IMR-90 (cell line): ENCODE measurements around the gene CGB5. TPM values are rescaled to one million over a fixed set of nuclear protein-coding genes. Genes with fewer than 3 reads are reported as not detected.

ENCODE experiments used
- ATAC-seq: fragments of 200-7000 bp; cut with Tn5 transposase; 2 replicates; pipeline ENCODE4 v1.9.1; 2020; ENCODE audit warnings: low read depth, mild to moderate bottlenecking, moderate library complexity
- BruUV-seq: library from RNA; stranded (reverse); fragments of 400-500 nt; replicated peaks from 2 replicates; lab custom pipeline; 2021; lab: Mats Ljungman, UMichigan
- CTCF ChIA-PET: fragments of 300-600 bp; formaldehyde crosslinking; extraction: SDS; loops from one replicate; lab custom pipeline; 2021; ENCODE audit warnings: antibody characterized with exemption; lab: Yijun Ruan, JAX
- POLR2A ChIA-PET: fragments of 300-600 bp; sonication (Branson Sonifier 250); formaldehyde crosslinking; loops from one replicate; lab custom pipeline; 2022; ENCODE audit warnings: antibody characterized with exemption; ENCODE audit not compliant: unreplicated experiment; lab: Charles Lee
- DNase-seq: peaks from one replicate; pipeline ENCODE4 v3.0.0; 2013
- H2AFZ ChIP-seq: replicated peaks from 2 replicates; pipeline ENCODE3; 2013; ENCODE audit warnings: low read length, mild to moderate bottlenecking; ENCODE audit not compliant: poor library complexity
- H2AK5ac ChIP-seq: 2 replicates; pipeline ENCODE4 v1.6.1; 2013; ENCODE audit warnings: low read depth, low read length, inconsistent platforms
- H2AK9ac ChIP-seq: replicated peaks from 2 replicates; pipeline ENCODE3; 2013; ENCODE audit warnings: mild to moderate bottlenecking, low read depth, low read length, moderate library complexity; ENCODE audit not compliant: poor library complexity
- H2BK120ac ChIP-seq: 2 replicates; pipeline ENCODE4 v1.6.1; 2013; ENCODE audit warnings: low read depth, low read length, inconsistent platforms
- H2BK15ac ChIP-seq: 3 replicates; pipeline ENCODE4 v1.6.1; 2013; ENCODE audit warnings: low read depth, low read length, inconsistent platforms
- H2BK20ac ChIP-seq: 2 replicates; pipeline ENCODE4 v1.6.1; 2013; ENCODE audit warnings: low read depth, mild to moderate bottlenecking, inconsistent platforms, low read length, moderate library complexity
- H2BK5ac ChIP-seq: 2 replicates; pipeline ENCODE4 v1.6.1; 2013; ENCODE audit warnings: mild to moderate bottlenecking, low read depth, low read length, inconsistent platforms; ENCODE audit not compliant: poor library complexity, severe bottlenecking
- H3K14ac ChIP-seq: replicated peaks from 2 replicates; pipeline ENCODE4 v1.6.1; 2013; ENCODE audit warnings: low read depth, low read length, inconsistent platforms
- H3K18ac ChIP-seq: 2 replicates; pipeline ENCODE4 v1.6.1; 2013; ENCODE audit warnings: low read depth, low read length, control low read depth
- H3K23ac ChIP-seq: 2 replicates; pipeline ENCODE4 v1.6.1; 2013; ENCODE audit warnings: low read depth, low read length, inconsistent platforms
- H3K27ac ChIP-seq: 2 replicates; pipeline ENCODE4 v1.5.1; 2013; ENCODE audit warnings: mild to moderate bottlenecking, control low read depth, low read length; ENCODE audit not compliant: insufficient read depth
- H3K27me3 ChIP-seq: 2 replicates; pipeline ENCODE4 v1.6.1; 2013; ENCODE audit warnings: low read length; ENCODE audit not compliant: control insufficient read depth, insufficient read depth
- H3K36me3 ChIP-seq: 2 replicates; pipeline ENCODE4 v1.6.1; 2013; ENCODE audit warnings: low read length, mixed read lengths; ENCODE audit not compliant: control insufficient read depth, insufficient read depth
- H3K4ac ChIP-seq: 2 replicates; pipeline ENCODE4 v1.6.1; 2013; ENCODE audit warnings: low read depth, low read length, inconsistent platforms
- H3K4me1 ChIP-seq: 2 replicates; pipeline ENCODE4 v1.6.1; 2013; ENCODE audit warnings: low read length, mixed read lengths; ENCODE audit not compliant: control insufficient read depth, insufficient read depth
- H3K4me2 ChIP-seq: 2 replicates; pipeline ENCODE4 v1.6.1; 2013; ENCODE audit warnings: low read depth, mild to moderate bottlenecking, control low read depth, low read length, moderate library complexity
- H3K4me3 ChIP-seq: 2 replicates; pipeline ENCODE4 v1.5.1; 2013; ENCODE audit warnings: low read depth, mild to moderate bottlenecking, control low read depth, low read length, moderate library complexity; ENCODE audit not compliant: insufficient read depth
- H3K56ac ChIP-seq: 2 replicates; pipeline ENCODE4 v1.6.1; 2013; ENCODE audit warnings: low read length, inconsistent platforms; ENCODE audit not compliant: insufficient read depth; ENCODE audit errors: extremely low read depth
- H3K79me1 ChIP-seq, 2 experiments: 2 replicates each; pipeline ENCODE4 v1.6.1; 2013; ENCODE audit warnings: low read length in 2 of 2, inconsistent platforms in 1 of 2, low read depth in 1 of 2
- H3K9ac ChIP-seq: 2 replicates; pipeline ENCODE4 v1.6.1; 2013; ENCODE audit warnings: low read depth, low read length, control low read depth
- H3K9me1 ChIP-seq: 2 replicates; pipeline ENCODE4 v1.6.1; 2013; ENCODE audit warnings: low read length, inconsistent platforms; ENCODE audit not compliant: insufficient read depth
- H3K9me3 ChIP-seq: 2 replicates; pipeline ENCODE4 v1.6.1; 2013; ENCODE audit warnings: low read length; ENCODE audit not compliant: control insufficient read depth, insufficient read depth
- H4K20me1 ChIP-seq: 2 replicates; pipeline ENCODE4 v1.6.1; 2013; ENCODE audit warnings: low read length, inconsistent platforms; ENCODE audit not compliant: insufficient read depth
- H4K5ac ChIP-seq: 2 replicates; pipeline ENCODE4 v1.6.1; 2013; ENCODE audit warnings: mild to moderate bottlenecking, low read depth, low read length, control low read depth
- H4K8ac ChIP-seq, 2 experiments: 2 replicates each; pipeline ENCODE4 v1.6.1; 2013; ENCODE audit warnings: low read depth in 2 of 2, low read length in 2 of 2, control low read depth in 1 of 2, inconsistent platforms in 1 of 2
- H4K91ac ChIP-seq: 2 replicates; pipeline ENCODE4 v1.6.1; 2013; ENCODE audit warnings: low read depth, low read length, inconsistent platforms; ENCODE audit not compliant: insufficient read depth
- BHLHE40 ChIP-seq: fragments of 150-350 bp; IDR thresholded peaks from 2 replicates; pipeline ENCODE4 v1.6.1; 2016; ENCODE audit warnings: mild to moderate bottlenecking, low read depth, low read length
- CHD1 ChIP-seq: IDR thresholded peaks from 2 replicates; pipeline ENCODE4 v1.6.1; 2012; ENCODE audit warnings: low read depth, low read length, improper control_type of control experiment
- MAZ ChIP-seq: IDR thresholded peaks from 2 replicates; pipeline ENCODE4 v1.6.1; 2012; ENCODE audit warnings: low read depth, mild to moderate bottlenecking, low read length, improper control_type of control experiment, moderate library complexity, borderline replicate concordance
- MXI1 ChIP-seq: IDR thresholded peaks from 2 replicates; pipeline ENCODE4 v1.6.1; 2012; ENCODE audit warnings: low read depth, mild to moderate bottlenecking, low read length, moderate library complexity, borderline replicate concordance
- NFE2L2 ChIP-seq: fragments of 150-350 bp; IDR thresholded peaks from 2 replicates; pipeline ENCODE4 v1.6.1; 2016; ENCODE audit warnings: low read depth, mild to moderate bottlenecking, low read length
- POLR2A ChIP-seq: IDR thresholded peaks from 2 replicates; pipeline ENCODE4 v1.6.1; 2012; ENCODE audit warnings: mild to moderate bottlenecking, low read depth, low read length
- RCOR1 ChIP-seq: IDR thresholded peaks from 2 replicates; pipeline ENCODE4 v1.6.1; 2012; ENCODE audit warnings: mild to moderate bottlenecking, low read length, improper control_type of control experiment; ENCODE audit not compliant: insufficient replicate concordance
- RFX5 ChIP-seq: IDR thresholded peaks from 2 replicates; pipeline ENCODE4 v1.8.0; 2012; ENCODE audit warnings: low read depth, mild to moderate bottlenecking, low read length, moderate library complexity
- WGBS, 2 experiments: methylation state at CpG; one replicate each; pipeline versions ENCODE4 v1.1.5 to v1.1.7; 2013; ENCODE audit warnings: missing lambda C conversion rate in 2 of 2; ENCODE audit not compliant: insufficient read length in 1 of 2; ENCODE audit errors: extremely low coverage in 2 of 2; 5-methylcytosine and 5-hydroxymethylcytosine counted together
- dilution Hi-C: fragments of 300-500 bp; cut with HindIII; formaldehyde crosslinking; loops from one replicate; pipeline ENCODE4 v1.14.3; 2018; ENCODE audit warnings: low sequenced_read_pairs; ENCODE audit not compliant: unreplicated experiment
- in situ Hi-C: fragments of 300-500 bp; cut with MboI; formaldehyde crosslinking; loops from 3 replicates; pipeline ENCODE4 v1.14.3; 2019; ENCODE audit warnings: low sequenced_read_pairs, inconsistent platforms, mixed read lengths
- intact Hi-C: fragments of 100-400 bp; cut with micrococcal nuclease; formaldehyde crosslinking; loops from 2 replicates; pipeline ENCODE4 v1.10.0; 2022
- polyA plus RNA-seq, 3 experiments: library from polyadenylated mRNA; depleted of rRNA; stranded (reverse); fragments of >200 nt; gene quantifications; 2 replicates each; pipeline ENCODE4 v1.2.3, GENCODE V29; 2012; ENCODE audit warnings: low replicate concordance in 1 of 3
- total RNA-seq: library from RNA; depleted of rRNA; stranded (reverse); fragments of >200 nt; gene quantifications from 2 replicates; pipeline ENCODE4 v1.2.3, GENCODE V29; 2012
- TF ChIP-seq, protein P1 (sequence below): fragments of 150-350 bp; IDR thresholded peaks from 2 replicates; pipeline ENCODE4 v1.6.1; 2016; ENCODE audit warnings: low read depth, mild to moderate bottlenecking, low read length, moderate library complexity, borderline replicate concordance
- TF ChIP-seq, protein P2 (sequence below): conservative IDR thresholded peaks from 2 replicates; pipeline ENCODE4 v1.5.1; 2012; ENCODE audit warnings: mild to moderate bottlenecking, low read depth, low read length, improper control_type of control experiment

CGB5 gene
- total and polyA plus RNA-seq, 2 of the 4 experiments (the other 2 are of a cell fraction) = not detected

DNA sequence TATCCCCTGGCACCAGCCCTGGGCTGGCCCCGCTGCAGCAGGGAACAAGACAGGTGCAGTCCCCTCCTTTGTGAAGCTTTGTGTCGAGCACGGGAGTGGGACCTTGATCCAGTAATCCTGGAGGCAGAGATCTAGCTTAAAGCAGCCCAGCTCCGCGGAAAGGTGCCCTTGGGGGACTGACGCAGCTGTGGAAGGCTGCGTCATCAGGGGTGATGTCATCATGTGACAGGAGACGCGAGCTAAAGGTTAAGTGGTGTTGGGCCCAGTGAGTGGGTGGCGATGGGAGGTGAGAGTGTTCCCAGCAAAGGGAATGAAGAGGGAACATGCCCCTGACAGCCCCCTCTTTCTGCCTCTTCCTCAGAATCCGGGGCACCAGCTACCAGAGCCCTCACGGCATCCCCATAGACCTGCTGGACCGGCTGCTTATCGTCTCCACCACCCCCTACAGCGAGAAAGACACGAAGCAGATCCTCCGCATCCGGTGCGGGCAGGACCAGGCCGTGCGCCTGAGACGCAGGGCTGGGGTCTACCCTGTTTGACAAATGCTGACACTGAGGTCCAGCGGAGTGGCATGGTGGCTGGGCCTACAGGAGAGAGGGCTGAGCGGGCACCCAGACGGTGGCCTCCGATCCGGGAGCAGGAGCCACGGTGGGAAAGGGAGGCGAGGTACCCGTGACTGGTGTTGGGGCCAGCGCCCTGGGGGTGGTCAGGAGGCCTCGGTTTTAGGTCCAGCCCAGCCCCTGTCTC lies 29.4 kb upstream of the CGB5 start (continued):
- TF ChIP-seq, protein P1, sequence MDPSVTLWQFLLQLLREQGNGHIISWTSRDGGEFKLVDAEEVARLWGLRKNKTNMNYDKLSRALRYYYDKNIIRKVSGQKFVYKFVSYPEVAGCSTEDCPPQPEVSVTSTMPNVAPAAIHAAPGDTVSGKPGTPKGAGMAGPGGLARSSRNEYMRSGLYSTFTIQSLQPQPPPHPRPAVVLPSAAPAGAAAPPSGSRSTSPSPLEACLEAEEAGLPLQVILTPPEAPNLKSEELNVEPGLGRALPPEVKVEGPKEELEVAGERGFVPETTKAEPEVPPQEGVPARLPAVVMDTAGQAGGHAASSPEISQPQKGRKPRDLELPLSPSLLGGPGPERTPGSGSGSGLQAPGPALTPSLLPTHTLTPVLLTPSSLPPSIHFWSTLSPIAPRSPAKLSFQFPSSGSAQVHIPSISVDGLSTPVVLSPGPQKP = no peak

DNA sequence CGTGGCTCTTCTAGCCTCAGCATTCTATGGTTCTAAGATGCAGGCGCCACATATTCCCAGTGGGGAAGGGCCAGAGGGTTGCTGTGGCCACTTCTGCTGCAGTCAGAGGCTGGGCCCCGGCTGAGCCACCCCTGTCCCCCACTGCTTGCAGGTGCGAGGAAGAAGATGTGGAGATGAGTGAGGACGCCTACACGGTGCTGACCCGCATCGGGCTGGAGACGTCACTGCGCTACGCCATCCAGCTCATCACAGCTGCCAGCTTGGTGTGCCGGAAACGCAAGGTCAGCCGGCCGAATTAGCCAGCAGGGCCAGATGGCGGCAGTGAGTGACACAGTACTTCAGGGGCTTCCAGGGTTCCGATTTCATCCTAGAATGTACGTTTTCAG lies 28.8 kb upstream of the CGB5 start:
- no peak overlapping the region for H3K27ac ChIP-seq
- TF ChIP-seq CHD1 = no peak
- TF ChIP-seq MXI1 = no peak
- TF ChIP-seq MAZ = no peak
- TF ChIP-seq, protein P1 = no peak
- TF ChIP-seq, protein P2, sequence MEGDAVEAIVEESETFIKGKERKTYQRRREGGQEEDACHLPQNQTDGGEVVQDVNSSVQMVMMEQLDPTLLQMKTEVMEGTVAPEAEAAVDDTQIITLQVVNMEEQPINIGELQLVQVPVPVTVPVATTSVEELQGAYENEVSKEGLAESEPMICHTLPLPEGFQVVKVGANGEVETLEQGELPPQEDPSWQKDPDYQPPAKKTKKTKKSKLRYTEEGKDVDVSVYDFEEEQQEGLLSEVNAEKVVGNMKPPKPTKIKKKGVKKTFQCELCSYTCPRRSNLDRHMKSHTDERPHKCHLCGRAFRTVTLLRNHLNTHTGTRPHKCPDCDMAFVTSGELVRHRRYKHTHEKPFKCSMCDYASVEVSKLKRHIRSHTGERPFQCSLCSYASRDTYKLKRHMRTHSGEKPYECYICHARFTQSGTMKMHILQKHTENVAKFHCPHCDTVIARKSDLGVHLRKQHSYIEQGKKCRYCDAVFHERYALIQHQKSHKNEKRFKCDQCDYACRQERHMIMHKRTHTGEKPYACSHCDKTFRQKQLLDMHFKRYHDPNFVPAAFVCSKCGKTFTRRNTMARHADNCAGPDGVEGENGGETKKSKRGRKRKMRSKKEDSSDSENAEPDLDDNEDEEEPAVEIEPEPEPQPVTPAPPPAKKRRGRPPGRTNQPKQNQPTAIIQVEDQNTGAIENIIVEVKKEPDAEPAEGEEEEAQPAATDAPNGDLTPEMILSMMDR = no peak
- no peak for TF ChIP-seq POLR2A
- no peak for TF ChIP-seq NFE2L2
- no peak for TF ChIP-seq RCOR1
- no peak for TF ChIP-seq BHLHE40
- no peak for TF ChIP-seq RFX5

More for the DNA sequence above, 28.8 kb upstream of the CGB5 start:
- H2BK15ac ChIP-seq = no peak overlapping the region
- H3K4ac ChIP-seq = no peak overlapping the region
- H3K4me1 ChIP-seq = peaks cover 5% of the 10 kb centered on the region; the same call in 1 of the 2 replicates
- dilution Hi-C loops (no loop called here), in situ Hi-C loops (no loop called here), intact Hi-C loops (no loop called here)
- POLR2A ChIA-PET = no interaction called here
- no peak overlapping the region for H2AK5ac ChIP-seq
- H3K4me2 ChIP-seq = no peak overlapping the region
- H4K8ac ChIP-seq = no peak overlapping the region
- no peak overlapping the region for H3K56ac ChIP-seq
- no peaks in the 10 kb centered on the region for H3K9me3 ChIP-seq
- no peak overlapping the region for H3K9ac ChIP-seq
- no peaks in the 10 kb centered on the region; the same call in 1 of the 2 replicates for H4K20me1 ChIP-seq
- CTCF ChIA-PET = no interaction called here
- no peak overlapping the region for H3K18ac ChIP-seq
- no TSS peak for BruUV-seq
- H3K79me1 ChIP-seq = peaks cover 0 to 3% of the 10 kb centered on the region in 2 experiments; a peak in 1 of 4 replicates
- H4K91ac ChIP-seq = no peak overlapping the region
- H3K36me3 ChIP-seq = peaks cover 49% of the 10 kb centered on the region
- WGBS, 2 experiments = 96% methylated on average over 7 of the region's 18 CpGs; no CpG with 5 or more reads in 1 of the 2 experiments
- H3K14ac ChIP-seq = no peak overlapping the region
- no peaks in the 10 kb centered on the region for H3K27me3 ChIP-seq
- no peak overlapping the region for H2BK5ac ChIP-seq
- ATAC-seq (no peak), DNase-seq (no peak)
- H4K5ac ChIP-seq = no peak overlapping the region
- H3K4me3 ChIP-seq = no peak overlapping the region
- no peak overlapping the region for H2BK120ac ChIP-seq
- H2AFZ ChIP-seq = no peak overlapping the region
- H2BK20ac ChIP-seq = no peak overlapping the region
- no peak overlapping the region for H2AK9ac ChIP-seq
- H3K9me1 ChIP-seq = 0 out of 2 replicates have a peak, but pooled peaks cover 3% of the 10 kb centered on the region
- H3K23ac ChIP-seq = no peak overlapping the region
